Liver (tissue), 9 donors: Measurements from ENCODE around the gene MAMDC4. TPM values are rescaled to one million over a fixed set of nuclear protein-coding genes. Genes with fewer than 3 reads are reported as not detected.

Source experiments
- DNase-seq: peaks from one replicate; pipeline ENCODE4 v3.0.0-alpha.2; 2017; ENCODE audit warnings: low spot score
- H3K27ac ChIP-seq, 2 donors: one replicate each; pipeline ENCODE4 v1.7.0; 2013; ENCODE audit warnings: inconsistent platforms in 2 of 2, low read length in 2 of 2, control low read depth in 1 of 2, low read depth in 1 of 2, mild to moderate bottlenecking in 1 of 2
- H3K27me3 ChIP-seq, 4 donors: one replicate each; pipeline versions ENCODE4 v1.6.1 to v1.7.0; 2013; ENCODE audit warnings: low read length in 3 of 4, inconsistent platforms in 1 of 4, mild to moderate bottlenecking in 1 of 4, moderate library complexity in 1 of 4; ENCODE audit not compliant: control insufficient read depth in 4 of 4, insufficient read depth in 4 of 4
- H3K36me3 ChIP-seq, 4 donors: one replicate each; pipeline versions ENCODE4 v1.6.1 to v1.7.0; 2013; ENCODE audit warnings: low read length in 3 of 4, mild to moderate bottlenecking in 3 of 4, low read depth in 1 of 4, moderate library complexity in 1 of 4; ENCODE audit not compliant: control insufficient read depth in 4 of 4, insufficient read depth in 3 of 4
- H3K4me1 ChIP-seq, 4 donors: one replicate each; pipeline versions ENCODE4 v1.6.1 to v1.7.0; 2013; ENCODE audit warnings: low read length in 3 of 4, mild to moderate bottlenecking in 3 of 4, moderate library complexity in 1 of 4; ENCODE audit not compliant: control insufficient read depth in 4 of 4, insufficient read depth in 4 of 4
- H3K4me3 ChIP-seq, 3 donors: one replicate each; pipeline versions ENCODE4 v1.6.1 to v1.7.0; 2013; ENCODE audit warnings: low read length in 3 of 3, control low read depth in 1 of 3, low read depth in 1 of 3, mild to moderate bottlenecking in 1 of 3
- H3K9ac ChIP-seq, 2 donors: one replicate each; pipeline ENCODE4 v1.7.0; 2013; ENCODE audit warnings: low read length in 2 of 2, mild to moderate bottlenecking in 2 of 2, moderate library complexity in 2 of 2, control low read depth in 1 of 2, low read depth in 1 of 2
- H3K9me3 ChIP-seq, 4 donors: one replicate each; pipeline versions ENCODE4 v1.6.1 to v1.7.0; 2013; ENCODE audit warnings: low read length in 3 of 4; ENCODE audit not compliant: control insufficient read depth in 4 of 4
- ATF3 ChIP-seq: IDR thresholded peaks from 2 replicates; pipeline ENCODE4 v1.6.1; 2016; ENCODE audit warnings: antibody characterized with exemption
- CTCF ChIP-seq: fragments of 150-350 bp; IDR thresholded peaks from 2 replicates; pipeline ENCODE4 v1.5.1; 2017; ENCODE audit warnings: improper control_type of control experiment, low read depth, low read length; ENCODE audit not compliant: missing input control
- EGR1 ChIP-seq, 2 donors: IDR thresholded peaks; 2 replicates each; pipeline ENCODE4 v1.6.1; 2016 to 2018; ENCODE audit warnings: antibody characterized with exemption in 2 of 2, low read depth in 2 of 2
- FOXA1 ChIP-seq: IDR thresholded peaks from 2 replicates; pipeline ENCODE4 v1.6.1; 2016; ENCODE audit warnings: antibody characterized with exemption
- FOXA2 ChIP-seq: IDR thresholded peaks from 2 replicates; pipeline ENCODE4 v1.6.1; 2016; ENCODE audit warnings: antibody characterized with exemption
- GABPA ChIP-seq, 2 donors: IDR thresholded peaks in 1 of 2; conservative IDR thresholded peaks in 1 of 2; 2 replicates each; pipeline ENCODE4 v1.6.1; 2016; ENCODE audit warnings: antibody characterized with exemption in 2 of 2, mild to moderate bottlenecking in 1 of 2, moderate library complexity in 1 of 2
- HNF4A ChIP-seq, 2 donors: conservative IDR thresholded peaks; 2 replicates each; pipeline ENCODE4 v1.6.1; 2016; ENCODE audit warnings: antibody characterized with exemption in 2 of 2, mild to moderate bottlenecking in 2 of 2
- HNF4G ChIP-seq: IDR thresholded peaks from 2 replicates; pipeline ENCODE4 v1.6.1; 2016; ENCODE audit warnings: antibody characterized with exemption
- JUND ChIP-seq, 2 donors: IDR thresholded peaks; 2 replicates each; pipeline ENCODE4 v1.6.1; 2016; ENCODE audit warnings: antibody characterized with exemption in 2 of 2
- MAX ChIP-seq: IDR thresholded peaks from 2 replicates; pipeline ENCODE4 v1.6.1; 2016; ENCODE audit warnings: antibody characterized with exemption
- NR2F2 ChIP-seq: IDR thresholded peaks from 2 replicates; pipeline ENCODE4 v1.6.1; 2016; ENCODE audit warnings: antibody characterized with exemption
- RAD21 ChIP-seq, 2 donors: IDR thresholded peaks; 2 replicates each; pipeline ENCODE4 v1.6.1; 2016; ENCODE audit warnings: antibody characterized with exemption in 2 of 2, mild to moderate bottlenecking in 2 of 2
- REST ChIP-seq: IDR thresholded peaks from 2 replicates; pipeline ENCODE4 v1.6.1; 2016; ENCODE audit warnings: antibody characterized with exemption, mild to moderate bottlenecking
- RXRA ChIP-seq, 2 donors: IDR thresholded peaks; 2 replicates each; pipeline ENCODE4 v1.6.1; 2017 to 2018; ENCODE audit warnings: antibody characterized with exemption in 2 of 2, mild to moderate bottlenecking in 1 of 2
- SP1 ChIP-seq: IDR thresholded peaks from 2 replicates; pipeline ENCODE4 v1.6.1; 2018; ENCODE audit warnings: antibody characterized with exemption, mild to moderate bottlenecking
- TAF1 ChIP-seq: conservative IDR thresholded peaks from 2 replicates; pipeline ENCODE4 v1.6.1; 2016; ENCODE audit warnings: antibody characterized with exemption, mild to moderate bottlenecking
- YY1 ChIP-seq: IDR thresholded peaks from 2 replicates; pipeline ENCODE4 v1.6.1; 2016; ENCODE audit warnings: antibody characterized with exemption, mild to moderate bottlenecking
- ZBTB33 ChIP-seq: IDR thresholded peaks from 2 replicates; pipeline ENCODE4 v1.6.1; 2016; ENCODE audit warnings: antibody characterized with exemption
- whole genome bisulfite sequencing: extraction: QIAGEN DNeasy Blood & Tissue Kit; methylation state at CpG from one replicate; pipeline ENCODE4 v1.1.7; 2013; 5-methylcytosine and 5-hydroxymethylcytosine counted together
- polyA plus RNA-seq, 2 donors: library from polyadenylated mRNA; stranded (reverse) in 1 of 2; unstranded in 1 of 2; fragments of 200-250 nt in 1 of 2; fragments of >200 nt in 1 of 2; fragmentation: Nextera tagmentation in 1 of 2; extraction: Ambion mirVana in 1 of 2; gene quantifications; one replicate each; pipeline versions ENCODE4 v1.2.1 to v1.2.3, GENCODE V29; 2013 to 2015
- total RNA-seq, 2 donors: library from RNA; depleted of rRNA; stranded (reverse); fragments of >200 nt; gene quantifications; one replicate each; pipeline ENCODE4 v1.2.3, GENCODE V29; 2014
- donor health status: healthy.
- donor health status: healthy.
- donor health status: healthy.
- donor health status: healthy.
- donor health status: healthy.

MAMDC4 gene
- total and polyA plus RNA-seq, 4 donors, result 2.4 to 8.1 (median 3.9) TPM

GRCh38 chr9:136820971-136821825 is 30.9 kb upstream of the MAMDC4 start:
- Histone ChIP-seq H3K27ac (no peak overlapping the region), H3K36me3 (peaks cover 2 to 18% (median 9%) of the 10 kb centered on the region in 4 donors), H3K4me1 (no peaks in the 10 kb centered on the region), H3K27me3 (no peaks in the 10 kb centered on the region), H3K9ac (no peak overlapping the region), H3K4me3 (peak overlapping the region in 1 of 3 donors; percentile 7), H3K9me3 (no peaks in the 10 kb centered on the region)
- 71% methylated on average over 83 of the region's 83 CpGs for WGBS
- no peak for TF ChIP-seq GABPA (IDR thresholded peaks at IDR 0.05 in 1 of 2, conservative IDR thresholded peaks at IDR 0.05 in 1 of 2)
- no peak for TF ChIP-seq MAX
- TF ChIP-seq FOXA1, result no peak
- TF ChIP-seq REST, result no peak
- TF ChIP-seq RXRA (IDR thresholded peaks at IDR 0.05), result no peak
- no peak for TF ChIP-seq TAF1
- no peak for TF ChIP-seq JUND (IDR thresholded peaks at IDR 0.05)
- TF ChIP-seq NR2F2, result no peak
- no peak for TF ChIP-seq HNF4G
- no peak for TF ChIP-seq RAD21 (IDR thresholded peaks at IDR 0.05)
- no peak for TF ChIP-seq ATF3
- no peak for TF ChIP-seq CTCF
- TF ChIP-seq FOXA2, result no peak
- no peak for TF ChIP-seq YY1
- no peak for TF ChIP-seq SP1
- TF ChIP-seq EGR1 (IDR thresholded peaks at IDR 0.05; ENCODE audit: low read depth in 2 of 2), result no peak
- no peak for TF ChIP-seq HNF4A (conservative IDR thresholded peaks at IDR 0.05)
- no peak for TF ChIP-seq ZBTB33
- no peak for DNase-seq
